GM21528 (cell line): ENCODE data around the gene RGS2.

Experiments used
- ATAC-seq: cut with Tn5 transposase; IDR thresholded peaks from one replicate; pipeline ENCODE4 v1.9.1; 2021; ENCODE audit warnings: mild to moderate bottlenecking, moderate library complexity; ENCODE audit not compliant: unreplicated experiment, low FRiP score

Gene RGS2

DNA sequence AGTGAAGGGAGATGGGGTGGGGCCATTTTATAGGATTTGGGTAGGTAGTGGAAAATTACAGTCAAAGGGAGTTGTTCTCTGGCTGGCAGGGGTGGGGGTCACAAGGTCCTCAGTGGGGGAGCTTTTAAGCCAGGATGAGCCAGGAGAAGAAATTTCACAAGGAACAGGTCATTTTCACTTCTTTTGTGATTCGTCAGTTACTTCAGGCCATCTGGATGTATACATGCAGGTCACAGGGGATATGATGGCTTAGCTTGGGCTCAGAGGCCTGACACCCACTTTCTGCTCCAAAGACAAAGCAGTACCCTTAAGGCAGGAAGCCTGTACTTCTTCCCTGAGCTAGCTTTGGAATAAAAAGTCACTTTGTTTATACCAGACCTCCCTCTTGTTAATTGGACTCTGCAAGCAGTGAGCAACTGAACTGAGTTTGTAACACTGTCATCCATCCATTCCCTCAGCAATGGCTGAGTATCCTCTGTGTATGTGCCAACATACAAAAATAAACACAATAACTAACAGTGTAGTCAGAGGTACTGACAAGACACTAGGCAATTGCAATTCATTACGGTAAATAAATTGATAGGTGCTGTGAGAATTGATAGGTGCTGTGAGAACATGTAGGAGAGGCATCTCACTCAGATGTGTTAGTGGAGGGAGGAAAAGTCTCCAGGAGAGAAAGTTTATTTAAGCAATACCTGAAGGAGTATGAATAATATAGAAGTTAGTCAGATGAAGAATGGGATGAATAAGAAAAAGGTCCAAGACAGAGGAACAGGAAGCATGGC, 14.7 kb upstream of the RGS2 start:
- no peak for ATAC-seq

DNA sequence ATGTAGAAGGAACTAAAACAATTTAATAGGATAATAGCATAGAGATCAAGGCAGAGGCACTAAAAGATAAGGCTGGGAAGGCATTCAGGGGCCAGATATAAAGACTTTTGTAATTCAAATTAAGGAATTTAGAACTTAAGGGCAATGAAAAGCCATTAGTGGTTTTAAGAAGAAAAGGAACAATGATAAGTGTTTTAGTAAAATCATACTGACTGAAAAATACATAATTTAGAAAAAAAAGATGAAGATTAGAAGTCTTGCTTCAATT, 14.1 kb upstream of the RGS2 start:
- no peak for ATAC-seq

DNA sequence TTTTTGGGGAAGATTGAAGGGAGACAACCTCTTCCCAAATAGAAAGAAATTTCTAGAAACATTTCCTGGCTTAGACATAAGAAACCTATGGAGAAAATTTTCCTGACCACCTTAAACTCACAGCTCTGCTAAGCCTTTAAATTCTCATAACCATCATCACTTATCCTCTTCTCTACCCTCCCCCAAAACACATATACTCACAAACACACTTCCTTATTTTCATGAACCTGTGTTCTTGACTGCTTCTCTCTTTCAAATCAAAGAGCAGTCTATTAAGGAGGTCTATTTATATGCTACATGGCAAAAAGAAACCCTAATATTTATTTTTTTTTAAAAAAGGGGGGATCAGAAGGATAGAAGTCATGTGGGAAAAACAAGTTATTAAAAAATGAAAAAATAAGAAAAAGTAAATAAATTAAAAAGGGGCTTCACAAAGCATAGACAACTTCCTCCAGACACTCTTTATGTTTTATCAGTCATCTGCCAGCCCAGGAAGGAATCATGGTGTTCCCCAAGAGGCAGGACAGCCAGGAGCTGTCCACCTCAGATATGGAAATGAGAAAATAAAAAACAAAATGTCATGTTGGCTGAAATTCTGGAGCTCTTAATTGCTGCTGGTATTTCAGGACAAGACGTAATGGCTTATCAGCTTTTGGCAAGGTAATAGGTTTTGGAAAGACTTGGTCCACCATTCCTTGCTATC, 12.8 kb upstream of the RGS2 start:
- ATAC-seq: no peak

DNA sequence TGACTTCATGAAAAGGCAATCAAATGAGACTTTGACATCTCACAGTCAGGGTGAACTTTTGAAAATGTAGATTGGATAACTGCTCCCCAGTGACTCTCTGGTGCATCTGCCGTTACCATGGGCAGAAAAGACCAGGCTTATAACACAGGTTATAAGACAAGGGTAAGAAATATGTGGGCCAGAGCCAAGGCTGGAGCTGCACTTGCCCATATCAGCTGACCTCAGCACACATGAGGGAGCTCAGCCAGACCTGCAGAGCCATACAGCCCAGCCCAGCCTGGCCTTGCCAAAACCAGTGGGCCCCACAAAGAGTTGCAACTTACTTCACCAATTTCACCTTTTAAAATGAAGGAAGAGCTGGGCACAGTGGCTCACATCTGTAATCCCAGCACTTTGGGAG, 11.7 kb upstream of the RGS2 start:
- ATAC-seq: no peak

DNA sequence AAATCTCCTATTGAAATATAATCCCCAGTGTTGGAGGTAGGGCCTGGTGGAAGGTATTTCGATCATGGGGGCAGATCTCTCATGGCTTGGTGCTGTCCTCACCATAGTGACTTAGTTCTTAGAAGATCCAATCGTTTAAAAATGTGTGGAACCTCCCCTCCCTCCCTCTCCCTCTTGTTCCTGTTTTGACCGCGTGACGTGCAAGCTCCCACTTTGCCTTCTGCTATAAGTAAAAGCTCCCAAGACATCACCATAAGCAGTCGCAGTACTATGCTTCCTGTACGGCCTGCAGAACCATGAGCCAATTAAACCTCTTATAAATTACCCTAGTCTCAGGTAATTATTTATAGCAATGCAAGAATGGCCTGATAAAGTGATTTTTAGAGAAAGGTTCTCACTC, 10.9 kb upstream of the RGS2 start:
- no peak for ATAC-seq

DNA sequence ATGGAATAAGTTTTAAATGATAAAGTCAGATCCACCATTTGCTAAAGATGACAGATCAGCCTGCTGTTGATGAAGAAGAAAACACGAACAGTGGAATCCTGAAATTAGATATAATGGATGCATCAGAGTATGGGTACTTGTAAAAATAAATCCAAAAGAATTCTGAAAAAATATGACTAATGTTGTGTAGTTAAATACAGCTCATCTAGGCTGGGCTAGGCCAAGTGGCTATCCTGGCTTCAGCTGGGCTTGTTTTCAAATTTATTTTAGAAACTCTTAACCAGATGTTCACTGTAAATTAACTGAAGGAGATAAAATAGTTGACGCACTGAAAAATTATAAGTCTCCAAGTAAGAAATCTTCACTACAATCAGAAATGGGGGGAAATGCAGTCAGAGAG, 7.4 kb upstream of the RGS2 start:
- ATAC-seq: no peak

DNA sequence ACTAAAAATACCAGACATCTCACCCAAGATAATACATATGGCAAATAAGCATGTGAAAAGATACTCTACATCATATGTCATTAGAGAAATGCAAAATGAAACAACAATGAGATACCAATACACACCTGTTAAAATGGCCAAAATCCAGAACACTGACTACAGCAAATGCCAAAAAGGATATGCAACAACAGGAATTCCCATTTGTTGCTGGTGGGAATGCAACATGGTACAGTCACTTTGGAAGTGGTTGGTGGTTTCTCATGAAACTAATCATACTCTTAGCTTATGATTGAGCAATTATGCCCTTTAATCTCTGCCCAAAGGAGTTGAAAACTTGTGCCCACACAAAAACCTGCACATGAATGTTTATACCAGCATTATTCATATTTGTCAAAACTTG, 6.4 kb upstream of the RGS2 start:
- ATAC-seq: no peak

DNA sequence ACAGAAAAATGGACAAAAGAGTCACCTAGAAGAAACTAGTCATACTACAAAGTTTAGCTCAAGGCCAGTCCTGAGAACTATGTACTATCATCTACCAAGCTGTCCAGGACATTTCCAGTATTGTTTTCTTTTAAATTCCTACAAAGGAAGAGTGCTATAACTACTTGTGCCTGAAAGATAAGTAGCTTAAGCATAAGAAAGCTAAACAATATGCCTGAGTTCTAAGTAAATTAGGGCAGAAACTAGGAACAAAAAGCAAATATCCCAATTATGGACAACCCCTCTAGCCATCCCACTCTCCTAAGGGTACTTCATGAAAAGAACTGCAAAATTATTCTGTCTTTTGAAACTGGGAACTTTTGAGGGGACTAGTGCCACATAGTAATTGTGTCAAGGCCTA, 5.3 kb upstream of the RGS2 start:
- ATAC-seq: no peak

DNA sequence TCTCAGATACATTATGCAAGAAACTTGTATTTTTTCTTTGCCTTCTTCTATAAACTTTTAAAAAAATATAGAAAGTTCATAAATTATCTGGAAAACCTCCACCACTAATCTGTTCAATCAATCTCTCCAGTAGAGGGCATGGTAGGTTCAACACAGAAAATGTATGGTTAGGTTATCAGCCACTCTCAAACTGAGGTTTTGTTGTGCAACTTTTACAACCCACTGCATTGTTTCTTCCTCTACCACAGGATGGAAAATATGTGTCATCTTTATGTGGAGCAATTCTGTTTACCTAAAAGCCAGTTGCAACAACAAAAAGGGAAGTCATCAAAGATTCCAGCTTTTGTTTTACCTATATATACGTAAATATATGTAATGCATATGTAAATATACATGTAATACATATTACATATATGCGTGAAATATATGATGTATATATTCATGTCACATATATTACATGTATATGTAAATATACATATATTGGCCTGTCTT, 3.0 kb upstream of the RGS2 start:
- ATAC-seq: peak; percentile 33

DNA sequence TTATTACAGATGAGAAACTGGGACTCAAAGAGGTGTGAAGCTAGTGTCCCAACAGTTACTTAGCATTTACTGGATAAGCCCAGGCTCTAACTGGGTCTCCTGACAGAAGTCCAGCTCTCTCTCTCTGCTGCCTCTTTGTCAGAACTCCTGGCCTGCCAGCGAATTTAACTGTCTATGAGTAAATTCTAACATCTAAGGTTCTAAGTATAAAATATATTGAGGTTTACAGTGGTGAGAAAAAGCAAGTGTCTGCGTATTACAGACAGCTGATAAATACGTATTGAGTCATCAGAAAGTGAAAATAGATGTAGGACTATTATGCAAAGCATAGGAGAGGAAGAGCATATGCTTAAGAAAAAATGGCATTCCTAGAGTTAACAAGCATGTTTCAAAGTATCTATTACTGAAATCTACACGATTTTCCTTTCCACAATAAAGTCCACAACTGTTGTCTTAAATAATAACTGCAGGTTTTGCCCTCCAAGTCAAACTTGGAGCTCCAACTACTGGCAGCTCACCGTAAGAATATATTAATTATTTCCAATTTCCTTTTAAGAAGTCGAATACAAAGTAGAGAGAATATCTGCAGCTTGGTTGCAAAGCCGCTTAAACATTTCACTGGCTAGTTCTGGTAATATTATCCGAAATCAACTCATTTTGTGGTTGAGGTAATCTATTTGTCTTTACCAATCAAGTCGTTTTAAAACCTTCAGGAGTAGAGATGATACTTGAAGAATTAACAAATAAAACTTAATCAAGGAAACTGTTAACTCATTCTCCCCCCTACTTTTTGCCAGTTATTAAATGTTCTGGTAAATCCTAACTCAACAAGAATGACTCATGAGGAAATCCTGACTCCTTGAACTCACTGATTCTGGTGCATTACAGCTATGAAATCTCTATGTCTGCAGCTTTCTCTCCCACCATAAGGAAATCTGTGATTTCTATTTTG, 1.4 kb upstream of the RGS2 start:
- ATAC-seq: peak; percentile 40

DNA sequence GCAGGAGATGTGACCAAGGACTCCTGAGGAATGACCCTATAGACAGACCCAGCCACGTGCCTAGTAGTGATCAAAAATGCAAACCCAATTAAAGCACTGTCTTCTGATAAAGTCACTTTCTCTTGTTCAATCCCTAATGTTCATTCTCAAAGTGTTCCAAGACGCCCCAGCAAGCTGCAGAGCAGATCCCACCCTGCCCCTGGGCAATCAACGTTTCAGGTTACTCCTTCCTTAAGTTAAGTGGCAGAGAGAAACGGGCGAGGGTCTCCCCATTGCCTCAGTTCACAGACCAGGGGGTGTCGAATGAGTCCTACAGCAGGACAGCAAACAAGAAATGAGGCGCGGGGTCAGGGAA, 699 bp upstream of the RGS2 start:
- ATAC-seq: no peak

DNA sequence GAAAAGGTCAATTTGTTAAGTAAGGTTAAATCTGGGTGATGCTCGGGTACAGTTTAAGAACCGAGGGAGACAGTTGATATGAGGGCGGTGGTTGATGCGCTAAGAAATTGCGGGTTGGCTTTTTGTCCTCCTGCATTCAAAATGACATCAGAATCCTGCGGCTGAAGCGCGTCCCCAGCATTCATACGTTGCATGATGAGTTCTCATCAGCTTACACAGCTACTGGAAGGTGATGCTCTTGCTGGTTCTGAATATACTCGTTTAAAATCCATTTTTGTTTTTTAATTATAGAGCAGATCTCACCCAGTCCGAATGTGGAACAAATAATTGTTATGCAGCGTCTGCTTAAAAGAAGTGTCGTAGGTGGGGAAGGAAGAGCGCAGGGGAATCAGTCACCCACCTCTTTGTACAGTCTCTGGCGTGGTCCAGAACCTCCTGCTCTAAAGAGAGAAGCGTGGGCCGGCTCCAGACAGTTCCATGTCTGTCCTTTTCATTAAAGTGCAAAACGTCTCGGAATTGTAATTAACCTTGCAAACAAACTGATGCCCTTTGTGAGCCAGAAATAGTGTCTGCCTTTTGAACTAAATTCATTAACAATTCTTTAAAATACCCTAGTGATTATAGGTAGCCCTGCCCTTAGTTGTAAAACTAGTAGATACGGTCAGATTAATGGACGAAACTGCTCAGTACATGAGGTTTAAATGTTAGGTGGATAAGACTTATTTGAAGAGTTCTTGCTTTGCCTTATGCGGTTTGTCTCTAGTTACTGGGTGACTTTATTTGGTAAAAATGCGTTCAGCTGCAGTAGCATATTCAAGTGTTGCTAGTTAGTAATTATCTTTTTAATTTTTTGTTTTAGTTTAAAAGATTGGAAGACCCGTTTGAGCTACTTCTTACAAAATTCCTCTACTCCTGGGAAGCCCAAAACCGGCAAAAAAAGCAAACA, 741 bp downstream of the RGS2 start:
- ATAC-seq: peak; percentile 8

DNA sequence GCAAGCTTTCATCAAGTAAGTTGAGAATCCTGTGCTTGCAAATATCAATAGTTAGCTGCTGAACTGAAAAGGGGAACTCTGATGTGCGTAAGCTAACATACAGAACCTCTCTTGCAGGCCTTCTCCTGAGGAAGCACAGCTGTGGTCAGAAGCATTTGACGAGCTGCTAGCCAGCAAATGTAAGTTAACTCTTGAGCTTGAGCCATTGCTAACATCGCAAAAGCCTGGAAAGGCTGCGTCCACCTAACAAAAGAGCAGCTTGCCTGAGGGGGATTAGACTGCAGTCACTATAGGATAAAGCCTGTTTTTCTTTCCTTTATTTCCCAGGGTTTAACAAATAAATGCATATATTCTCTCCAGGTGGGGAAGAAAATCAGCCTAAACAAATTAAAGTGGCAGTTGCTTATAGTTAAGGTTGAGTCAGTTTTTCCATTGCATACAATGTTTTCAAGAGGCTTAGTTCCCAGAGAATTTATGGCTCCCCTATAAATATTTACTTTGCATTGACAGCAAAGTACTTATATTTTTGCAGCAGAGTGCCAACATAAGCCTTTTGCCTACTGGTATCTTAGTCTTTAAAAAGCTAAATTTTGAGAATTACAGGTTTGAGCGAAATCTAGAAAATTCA, 1.5 kb downstream of the RGS2 start:
- ATAC-seq: peak; percentile 21

DNA sequence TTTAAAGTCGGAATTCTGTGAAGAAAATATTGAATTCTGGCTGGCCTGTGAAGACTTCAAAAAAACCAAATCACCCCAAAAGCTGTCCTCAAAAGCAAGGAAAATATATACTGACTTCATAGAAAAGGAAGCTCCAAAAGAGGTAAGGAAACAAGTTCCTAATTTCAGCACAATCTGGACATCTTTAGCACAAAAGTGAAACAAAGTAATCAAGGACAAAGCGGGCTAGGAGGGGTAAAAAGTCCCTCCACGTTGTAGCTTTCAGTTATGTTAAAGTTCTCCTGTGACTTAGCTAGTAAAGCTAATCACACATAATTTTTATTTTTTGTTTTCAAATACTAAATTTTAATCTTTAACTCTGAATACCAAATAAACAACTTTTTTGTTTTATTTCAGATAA, 2.2 kb downstream of the RGS2 start:
- ATAC-seq: no peak

DNA sequence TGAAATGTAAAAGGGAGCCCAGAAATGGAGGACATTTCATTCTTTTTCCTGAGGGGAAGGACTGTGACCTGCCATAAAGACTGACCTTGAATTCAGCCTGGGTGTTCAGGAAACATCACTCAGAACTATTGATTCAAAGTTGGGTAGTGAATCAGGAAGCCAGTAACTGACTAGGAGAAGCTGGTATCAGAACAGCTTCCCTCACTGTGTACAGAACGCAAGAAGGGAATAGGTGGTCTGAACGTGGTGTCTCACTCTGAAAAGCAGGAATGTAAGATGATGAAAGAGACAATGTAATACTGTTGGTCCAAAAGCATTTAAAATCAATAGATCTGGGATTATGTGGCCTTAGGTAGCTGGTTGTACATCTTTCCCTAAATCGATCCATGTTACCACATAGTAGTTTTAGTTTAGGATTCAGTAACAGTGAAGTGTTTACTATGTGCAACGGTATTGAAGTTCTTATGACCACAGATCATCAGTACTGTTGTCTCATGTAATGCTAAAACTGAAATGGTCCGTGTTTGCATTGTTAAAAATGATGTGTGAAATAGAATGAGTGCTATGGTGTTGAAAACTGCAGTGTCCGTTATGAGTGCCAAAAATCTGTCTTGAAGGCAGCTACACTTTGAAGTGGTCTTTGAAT, 2.9 kb downstream of the RGS2 start:
- no peak for ATAC-seq

DNA sequence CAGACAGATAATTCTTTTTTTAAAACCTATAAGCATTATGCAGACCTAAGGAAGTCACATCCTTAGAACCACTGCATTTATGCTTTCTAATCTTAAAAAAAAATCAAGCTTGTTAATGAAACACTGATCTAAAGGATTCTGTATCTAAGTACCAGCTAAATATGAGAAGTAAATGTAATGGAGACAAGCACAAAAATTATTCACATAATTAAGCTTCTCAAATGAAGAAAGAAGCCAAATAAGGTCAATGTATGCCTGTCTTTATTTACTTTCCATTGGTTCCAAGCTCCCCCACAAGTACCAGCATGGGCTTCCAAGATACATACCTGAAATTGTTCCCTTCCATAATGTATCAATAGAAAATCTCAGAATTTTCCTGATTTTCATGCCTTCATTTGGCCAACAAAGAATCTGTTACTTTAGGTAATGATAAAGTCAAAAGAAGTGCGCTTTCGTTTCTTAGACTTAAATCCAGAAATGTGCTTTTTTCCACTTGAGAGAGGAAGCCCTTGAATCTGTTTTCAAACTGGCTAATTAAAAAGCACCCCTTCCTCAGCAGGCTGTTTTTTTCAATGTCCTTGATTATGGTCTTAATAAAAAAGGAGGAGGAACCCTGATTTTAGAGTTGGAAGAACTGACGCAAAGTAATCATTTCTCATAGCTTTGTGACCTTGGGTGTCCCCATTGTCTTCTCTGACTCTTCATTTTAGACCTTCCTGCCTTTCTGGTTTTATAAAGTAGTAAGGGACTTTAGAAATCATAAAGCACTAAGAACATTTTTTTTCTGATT, 3.8 kb downstream of the RGS2 start:
- no peak for ATAC-seq

DNA sequence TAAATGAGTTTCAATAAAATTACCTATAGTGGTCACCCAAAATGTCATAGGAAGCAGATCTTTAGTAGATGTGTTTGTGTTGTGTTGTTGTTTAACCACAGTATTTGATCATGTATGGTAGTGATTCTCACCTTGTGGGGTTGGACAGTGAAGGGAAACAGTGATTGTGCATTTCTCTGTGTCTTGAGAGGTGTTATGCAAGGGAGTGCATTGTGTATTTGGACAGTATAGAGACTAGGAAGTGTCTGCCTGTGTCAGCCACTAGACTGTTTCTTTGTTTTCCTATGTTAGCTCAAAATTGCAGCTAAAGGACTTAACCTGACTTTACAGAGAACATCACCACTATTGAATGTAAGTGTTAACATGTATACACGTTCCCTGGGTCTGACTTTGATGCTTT, 6.0 kb downstream of the RGS2 start:
- no peak for ATAC-seq

DNA sequence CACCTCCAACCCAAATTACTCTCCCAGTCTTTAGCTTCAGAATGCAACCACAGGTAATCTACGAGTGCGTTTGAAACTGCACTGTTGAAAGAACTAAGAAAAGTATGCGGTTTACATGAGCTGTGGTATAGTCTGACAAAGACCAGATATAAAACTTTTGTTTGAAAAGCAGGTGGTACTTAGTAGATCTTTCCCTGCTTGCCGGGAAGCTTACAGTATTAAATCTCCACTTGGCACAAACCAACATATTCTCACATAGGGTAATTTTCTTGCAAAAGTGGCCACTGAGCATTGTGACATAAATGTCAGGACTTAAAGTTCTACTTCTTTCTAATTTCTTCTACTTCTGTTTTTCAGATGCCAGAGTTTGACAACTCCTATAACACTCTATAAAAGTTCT, 8.4 kb downstream of the RGS2 start:
- ATAC-seq: no peak

DNA sequence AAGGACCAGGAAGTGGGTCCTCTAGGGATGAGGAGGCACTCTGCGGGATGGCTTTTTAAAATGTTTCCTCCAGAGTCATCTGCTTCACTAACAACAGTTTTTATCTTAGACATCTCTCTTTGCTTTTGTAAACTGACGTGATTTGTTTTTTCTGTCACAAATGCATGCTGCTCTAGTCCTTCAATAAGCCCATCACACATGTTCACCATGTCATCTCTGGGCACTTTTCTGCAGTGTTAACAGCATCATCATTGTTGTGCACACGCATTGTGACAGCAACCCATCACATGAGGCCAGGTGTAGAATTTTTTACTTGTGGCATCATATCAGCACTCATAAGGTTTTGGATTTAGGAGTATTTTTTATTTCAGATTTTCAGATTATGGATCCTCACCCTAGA, 12.5 kb downstream of the RGS2 start:
- no peak for ATAC-seq
